Activated T-cell treated with anti-CD3 and anti-CD28 coated beads, Interleukin-2, amount 50 U/mL, for 72 hours (primary cell): ENCODE results near the gene UBL4B. TPM values are rescaled to one million over a fixed set of nuclear protein-coding genes. Genes with fewer than 3 reads are reported as not detected.

Source experiments
- ATAC-seq, 2 donors: fragments of 150-1000 bp; cut with Tn5 transposase; replicated peaks in 1 of 2; 2 replicates each; pipeline ENCODE4 v1.10.0; 2021; ENCODE audit warnings: moderate library complexity in 2 of 2, mild to moderate bottlenecking in 1 of 2
- DNase-seq, 2 donors: peaks; one replicate each; pipeline ENCODE4 v3.0.0; 2021 to 2022; ENCODE audit warnings: mixed read lengths in 1 of 2
- H3K27ac Mint-ChIP-seq: one replicate; pipeline ENCODE4 v1.8.0; 2022; ENCODE audit warnings: mild to moderate bottlenecking, moderate library complexity, mixed read lengths
- H3K27me3 Mint-ChIP-seq: one replicate; pipeline ENCODE4 v1.8.0; 2022; ENCODE audit warnings: low read depth, mixed read lengths
- H3K36me3 Mint-ChIP-seq, 2 donors: one replicate each; pipeline ENCODE4 v1.8.0; 2022; ENCODE audit warnings: mixed read lengths in 2 of 2, mild to moderate bottlenecking in 1 of 2; ENCODE audit not compliant: insufficient read depth in 2 of 2
- H3K4me1 Mint-ChIP-seq: one replicate; pipeline ENCODE4 v1.8.0; 2022; ENCODE audit warnings: low read depth, mixed read lengths
- H3K4me3 Mint-ChIP-seq, 2 donors: one replicate each; pipeline ENCODE4 v1.8.0; 2022; ENCODE audit warnings: mild to moderate bottlenecking in 2 of 2, mixed read lengths in 2 of 2, moderate library complexity in 2 of 2
- H3K9me3 Mint-ChIP-seq, 2 donors: one replicate each; pipeline ENCODE4 v1.8.0; 2022; ENCODE audit warnings: mixed read lengths in 2 of 2
- total RNA-seq, 2 donors: library from RNA; stranded (reverse); gene quantifications; one replicate each; pipeline ENCODE4 v1.2.3, GENCODE V29; 2022

The UBL4B gene
- total RNA-seq, 2 donors from 2014 or later, result not detected

DNA sequence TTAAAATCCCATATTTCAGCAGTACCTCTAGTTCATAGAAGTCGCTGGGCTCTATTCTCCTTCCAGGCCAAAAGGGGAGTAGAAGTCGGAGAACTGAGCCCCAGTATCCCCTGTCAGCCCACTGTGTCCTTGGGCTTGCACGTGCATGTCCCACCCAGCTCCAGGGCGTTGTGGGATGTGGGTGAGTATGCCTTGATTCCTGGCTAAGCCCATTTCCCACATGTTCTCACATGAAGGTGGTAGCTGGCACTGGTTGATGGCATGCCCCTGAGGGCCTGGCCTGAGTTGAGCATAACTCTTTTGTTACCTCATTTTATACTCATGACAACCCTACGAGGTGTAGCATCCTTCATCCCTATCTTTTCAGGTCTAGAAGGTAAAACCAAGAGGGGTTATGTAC, 46.0 kb downstream of the UBL4B start:
- ATAC-seq (no peak), DNase-seq (no peak)
- H3K27me3 Mint-ChIP-seq, result peaks cover 64% of the 10 kb centered on the region
- no peaks in the 10 kb centered on the region for H3K9me3 Mint-ChIP-seq
- H3K4me1 Mint-ChIP-seq, result peaks cover 4% of the 10 kb centered on the region
- H3K4me3 Mint-ChIP-seq, result no peak overlapping the region
- H3K36me3 Mint-ChIP-seq, result peaks cover 0 to 3% of the 10 kb centered on the region in 2 donors
- H3K27ac Mint-ChIP-seq, result no peak overlapping the region

DNA sequence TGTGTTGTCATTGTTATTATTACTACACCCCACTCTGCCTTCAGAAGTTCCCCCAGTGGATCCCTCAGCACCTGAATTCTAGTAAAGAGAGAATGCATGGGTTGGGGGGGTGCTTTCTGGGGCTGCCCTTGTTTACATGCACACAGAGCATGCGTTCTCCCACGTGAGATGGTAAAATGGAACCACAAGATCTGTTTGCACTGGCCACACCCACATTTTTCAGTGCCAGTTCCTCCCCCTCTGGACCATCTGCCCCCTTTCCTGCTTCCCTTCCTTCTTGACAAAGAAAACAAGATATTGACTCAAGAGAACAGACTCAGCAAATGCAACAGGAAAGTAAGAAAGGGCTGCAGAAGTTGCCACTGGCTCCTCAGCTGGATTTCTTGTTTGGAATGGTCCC, 46.9 kb downstream of the UBL4B start:
- H3K4me3 Mint-ChIP-seq, result no peak overlapping the region
- H3K9me3 Mint-ChIP-seq, result no peaks in the 10 kb centered on the region
- H3K27ac Mint-ChIP-seq, result no peak overlapping the region
- ATAC-seq, result no peak
- no peak for DNase-seq
- H3K36me3 Mint-ChIP-seq, result peaks cover 0 to 3% of the 10 kb centered on the region in 2 donors
- H3K27me3 Mint-ChIP-seq, result peaks cover 54% of the 10 kb centered on the region
- H3K4me1 Mint-ChIP-seq, result peaks cover 8% of the 10 kb centered on the region

DNA sequence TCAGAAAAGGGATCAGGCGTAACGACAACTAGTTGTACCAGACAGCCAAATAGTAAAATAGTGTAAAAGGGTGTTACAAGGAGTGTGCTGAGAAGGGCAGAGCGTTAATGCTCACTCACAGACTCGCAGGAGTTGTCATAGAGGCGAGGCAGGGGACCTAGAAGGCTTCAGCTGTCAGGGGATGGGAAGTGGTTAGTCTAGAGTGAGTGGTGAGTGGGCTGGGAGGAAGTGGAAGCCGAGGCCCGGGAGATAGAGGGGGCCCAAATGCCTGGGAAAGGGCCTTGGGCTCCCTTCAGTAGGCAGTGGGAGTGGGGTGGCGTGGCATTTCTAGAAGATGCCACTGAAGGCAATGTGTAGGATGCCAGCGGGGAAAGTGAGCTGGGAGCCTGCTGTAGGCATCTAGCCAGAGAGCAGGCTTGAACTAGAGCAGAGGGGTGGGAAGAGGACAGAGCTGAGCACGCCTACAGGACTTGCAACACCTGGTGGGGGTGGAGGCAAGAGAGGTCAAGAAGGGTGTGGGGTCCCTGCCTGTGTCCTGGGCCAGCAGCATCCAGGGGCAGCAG, 48.4 kb downstream of the UBL4B start:
- H3K4me3 Mint-ChIP-seq, result no peak overlapping the region
- no peaks in the 10 kb centered on the region for H3K9me3 Mint-ChIP-seq
- DNase-seq, result no peak
- peaks cover 0 to 3% of the 10 kb centered on the region in 2 donors for H3K36me3 Mint-ChIP-seq
- H3K27ac Mint-ChIP-seq, result no peak overlapping the region
- peaks cover 8% of the 10 kb centered on the region for H3K4me1 Mint-ChIP-seq
- H3K27me3 Mint-ChIP-seq, result peaks cover 41% of the 10 kb centered on the region
- no peak for ATAC-seq

DNA sequence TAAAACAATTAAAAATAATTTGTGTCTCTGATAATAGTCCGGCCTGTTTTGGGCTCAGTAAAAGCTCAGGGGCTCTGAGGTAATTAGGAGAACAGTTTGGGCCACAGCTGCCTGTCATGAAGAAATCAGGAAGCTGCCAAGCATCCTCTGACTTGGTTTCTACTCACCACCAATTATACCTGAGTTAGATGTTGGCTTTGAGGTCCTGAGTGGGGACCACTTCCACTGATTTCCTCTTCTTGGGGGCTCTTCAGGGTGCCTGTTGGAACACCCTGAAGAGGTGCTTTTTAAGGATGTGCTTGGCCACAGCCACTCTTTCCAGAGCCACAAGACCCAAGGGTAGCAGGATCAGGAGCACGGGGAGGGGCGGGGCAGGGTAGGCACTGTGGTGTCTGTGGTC, 48.9 kb downstream of the UBL4B start:
- ATAC-seq (no peak), DNase-seq (no peak)
- Mint-ChIP-seq H3K27me3 (peaks cover 36% of the 10 kb centered on the region), H3K9me3 (no peaks in the 10 kb centered on the region), H3K27ac (no peak overlapping the region), H3K4me3 (no peak overlapping the region), H3K36me3 (peaks cover 0 to 3% of the 10 kb centered on the region in 2 donors), H3K4me1 (peaks cover 8% of the 10 kb centered on the region)

DNA sequence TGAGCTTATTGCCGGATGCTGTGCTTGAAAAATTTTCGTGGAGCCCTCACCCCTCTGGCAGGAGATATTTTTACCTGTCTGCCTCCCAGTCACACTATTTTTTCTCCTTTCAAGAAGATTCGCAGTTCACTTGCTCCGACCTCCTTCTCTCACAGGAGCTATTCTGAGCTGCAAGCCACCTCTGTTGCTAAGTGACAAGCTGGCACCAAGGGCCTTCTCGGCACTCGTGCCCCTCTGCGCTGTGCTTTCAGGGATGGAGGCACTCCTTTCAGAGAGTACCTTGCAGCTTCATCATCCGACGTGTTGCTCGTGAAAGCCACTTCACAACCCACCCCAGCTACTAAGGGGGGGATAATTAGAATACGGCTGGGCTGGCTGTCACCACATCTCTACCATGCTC, 49.6 kb downstream of the UBL4B start:
- no peak overlapping the region for H3K4me3 Mint-ChIP-seq
- H3K27ac Mint-ChIP-seq, result no peak overlapping the region
- H3K9me3 Mint-ChIP-seq, result no peaks in the 10 kb centered on the region
- ATAC-seq (no peak), DNase-seq (no peak)
- H3K27me3 Mint-ChIP-seq, result peaks cover 30% of the 10 kb centered on the region
- peaks cover 8% of the 10 kb centered on the region for H3K4me1 Mint-ChIP-seq
- H3K36me3 Mint-ChIP-seq, result peaks cover 0 to 3% of the 10 kb centered on the region in 2 donors

Other genes starting within 250 kb of the UBL4B start
- gene CSF1, start 201.6 kb upstream of the UBL4B start, total RNA-seq, result 10 to 100 TPM; 46.3 to 83.0 TPM
- gene AHCYL1, start 127.7 kb upstream of the UBL4B start, total RNA-seq, result 100 to 1,000 TPM in 1 of 2 donors, 10 to 100 TPM in 1; 87.0 to 101 TPM
- 10 to 100 TPM; 35.8 to 41.0 TPM for gene STRIP1, start 77.8 kb upstream of the UBL4B start, total RNA-seq
- not detected for gene ALX3, start 41.8 kb upstream of the UBL4B start, total RNA-seq
- under 1 TPM; 0.31 to 0.53 TPM for gene SLC6A17, start 38.1 kb downstream of the UBL4B start, total RNA-seq
- 10 to 100 TPM; 19.8 to 28.9 TPM for gene KCNC4, start 97.9 kb downstream of the UBL4B start, total RNA-seq
- gene RBM15, start 226.9 kb downstream of the UBL4B start, total RNA-seq, result 10 to 100 TPM; 75.0 to 77.8 TPM